Measurements from ENCODE around the gene GRIA4.
"Not testable (repeated sequence)": the region's sequence is repeated elsewhere in the genome, so short reads cannot be mapped to it uniquely, and the experiment has no call there.

Gene GRIA4

DNA sequence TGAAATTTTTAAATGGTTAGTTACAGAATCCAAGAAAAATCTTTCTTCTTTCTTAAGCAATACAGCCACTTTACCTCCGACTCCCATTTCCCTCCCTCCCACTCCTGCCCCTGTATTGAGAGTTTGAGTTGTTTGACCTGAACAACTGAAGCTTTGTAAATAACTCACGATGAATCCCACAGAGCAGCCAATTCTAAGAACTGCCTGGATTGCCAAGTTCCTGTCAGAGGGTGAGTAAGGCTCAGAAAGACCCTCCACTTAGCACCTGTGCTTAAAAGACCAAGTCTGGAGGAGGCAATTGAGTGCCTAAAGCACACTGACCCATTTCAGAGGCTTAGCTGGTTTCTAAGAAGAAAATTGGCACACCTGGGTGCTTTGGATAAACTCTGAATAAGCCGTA lies 253.7 kb downstream of the GRIA4 start:
- DNase-seq: no peak

DNA sequence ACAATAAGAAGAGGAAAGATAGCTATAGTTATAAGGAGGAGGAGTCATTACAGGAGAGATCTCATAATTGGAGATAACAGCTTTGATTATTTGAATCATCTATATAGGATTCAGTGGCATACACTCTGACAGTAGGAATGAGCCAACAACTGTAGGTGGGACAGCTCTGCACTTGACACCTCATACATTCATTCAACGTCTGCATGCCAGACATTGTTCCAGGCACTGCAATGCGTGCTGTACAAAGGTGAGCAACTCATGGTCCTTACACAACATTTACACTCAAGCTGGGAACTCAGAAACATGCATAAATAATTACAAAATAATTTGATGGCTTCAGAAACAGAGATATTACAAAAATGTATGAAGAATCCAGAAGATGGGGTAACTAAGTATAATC lies 257.9 kb downstream of the GRIA4 start:
- no peak for DNase-seq

DNA sequence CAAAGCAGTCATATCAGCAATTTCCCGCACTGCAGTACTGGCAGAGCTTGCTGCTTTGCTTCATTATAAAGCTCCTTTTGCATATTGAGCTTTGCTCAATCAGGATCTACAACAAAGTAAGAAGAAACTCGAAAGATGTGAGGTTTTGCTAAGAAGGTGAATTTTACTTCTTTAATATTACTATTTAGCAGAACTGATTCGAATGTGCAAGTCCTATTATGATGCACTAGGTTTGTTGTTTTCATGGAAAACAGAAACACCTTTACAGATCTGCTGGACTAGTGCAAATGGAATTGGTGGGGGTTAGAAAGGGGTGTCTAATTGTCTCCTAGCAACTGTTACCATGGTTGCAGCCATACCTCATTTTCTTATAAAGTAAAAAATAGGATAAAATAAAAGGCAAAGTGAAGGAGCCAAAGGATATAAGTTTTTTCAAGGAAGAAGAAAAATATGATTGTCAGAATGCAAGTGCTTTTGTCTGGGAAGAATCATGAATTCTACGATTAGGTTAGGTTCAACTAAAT lies 259.0 kb downstream of the GRIA4 start:
- no peak for DNase-seq

DNA sequence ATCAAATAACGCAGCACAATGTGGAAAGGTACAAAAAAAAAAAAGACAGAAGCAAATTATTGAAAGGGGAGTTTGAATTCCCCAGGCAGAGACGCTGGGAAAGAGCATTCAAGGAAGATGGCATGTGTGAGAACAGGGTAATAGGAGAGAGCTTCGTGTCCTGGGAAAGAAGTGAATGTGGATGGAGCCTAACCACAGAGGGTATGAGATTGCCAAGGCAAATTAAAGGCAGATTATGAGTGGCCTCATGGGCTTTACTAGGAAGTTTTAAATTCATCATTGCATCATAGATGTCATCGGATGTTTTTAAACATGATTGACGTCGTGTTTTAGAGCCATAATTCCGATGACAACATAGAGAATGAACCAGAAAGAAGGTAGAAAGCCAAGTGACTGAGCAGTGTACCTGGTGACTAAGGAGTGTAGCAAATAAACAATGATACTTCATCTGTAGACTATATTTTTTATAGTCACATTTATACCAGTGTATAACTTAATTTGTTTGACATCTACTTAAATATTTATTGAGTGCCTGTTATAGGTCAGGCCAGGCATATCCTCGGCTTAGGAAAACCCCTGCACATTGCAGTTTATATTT lies 260.7 kb downstream of the GRIA4 start:
- DNase-seq: no peak

DNA sequence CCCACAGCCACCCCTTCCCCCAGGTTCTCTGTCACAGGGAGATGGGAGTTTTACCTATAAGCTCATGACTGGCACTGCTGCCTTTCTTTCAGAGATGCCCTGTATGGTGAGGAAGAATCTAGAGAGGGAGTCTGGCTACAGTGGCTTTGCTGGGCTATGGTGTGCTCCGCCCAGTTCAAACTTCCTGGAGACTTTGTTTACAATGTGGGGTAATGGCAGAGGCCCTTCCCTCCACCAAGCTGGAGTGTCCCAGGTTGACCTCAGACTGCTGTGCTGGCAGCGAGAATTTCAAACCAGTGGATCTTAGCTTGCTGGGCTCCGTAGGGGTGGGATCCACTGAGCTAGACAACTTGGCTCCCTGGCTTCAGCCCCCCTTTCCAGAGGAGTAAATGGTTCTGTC lies 268.6 kb downstream of the GRIA4 start:
- no peak for DNase-seq

DNA sequence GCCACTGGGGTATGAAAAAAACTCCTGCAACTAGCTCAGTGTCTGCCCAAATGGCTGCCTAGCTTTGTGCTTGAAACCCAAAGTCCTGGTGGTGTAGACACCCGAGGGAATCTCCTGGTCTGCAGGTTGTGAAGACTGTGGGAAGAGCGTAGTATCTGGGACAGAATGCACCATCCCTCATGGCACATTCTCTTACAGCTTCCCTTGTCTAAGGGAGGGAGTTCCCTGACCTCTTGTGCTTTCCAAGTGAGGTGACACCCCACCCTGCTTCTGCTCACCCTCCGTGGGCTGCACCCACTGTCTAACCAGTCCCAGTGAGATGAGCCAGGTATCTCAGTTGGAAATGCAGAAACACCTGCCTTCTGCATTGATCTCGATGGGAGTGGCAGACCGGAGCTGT lies 269.1 kb downstream of the GRIA4 start:
- DNase-seq: not testable (repeated sequence)

DNA sequence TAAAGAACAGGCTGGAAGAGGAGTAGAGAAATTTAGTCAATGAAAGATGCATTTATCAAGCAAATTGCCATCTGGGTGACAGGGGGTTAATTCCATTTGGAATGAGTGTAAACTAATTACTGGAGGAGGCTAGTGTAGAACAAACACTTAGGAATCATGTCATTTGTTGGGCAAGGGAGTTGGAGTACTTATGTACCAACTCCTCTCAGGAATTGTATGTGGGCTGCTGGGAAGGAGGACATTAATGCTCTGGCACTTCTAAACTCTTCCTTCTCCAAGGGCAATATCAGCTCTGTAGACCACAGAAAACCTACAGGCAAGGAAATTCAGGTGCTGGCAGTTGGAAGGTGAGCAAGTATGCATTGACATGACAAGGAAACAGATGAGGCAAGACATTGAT lies 271.2 kb downstream of the GRIA4 start:
- DNase-seq: no peak

DNA sequence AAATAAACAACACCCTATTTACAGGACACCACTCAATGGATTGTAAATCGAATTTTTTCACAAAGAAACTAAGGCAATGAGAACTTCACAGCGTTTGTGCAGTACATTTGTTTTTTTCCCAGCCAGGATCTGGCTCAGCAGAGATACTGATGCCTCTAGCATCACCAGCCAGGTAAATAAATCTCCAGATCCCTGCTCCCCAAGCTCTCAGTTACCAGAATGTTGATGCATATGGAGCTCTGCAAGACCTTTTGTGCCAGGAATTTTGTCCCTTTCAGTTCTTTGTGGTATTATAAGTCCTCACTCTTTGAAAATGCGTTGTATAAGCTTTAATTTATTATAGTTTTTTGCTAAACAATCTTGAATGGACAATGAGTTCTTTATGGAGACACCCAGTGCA lies 274.6 kb downstream of the GRIA4 start:
- DNase-seq: no peak

DNA sequence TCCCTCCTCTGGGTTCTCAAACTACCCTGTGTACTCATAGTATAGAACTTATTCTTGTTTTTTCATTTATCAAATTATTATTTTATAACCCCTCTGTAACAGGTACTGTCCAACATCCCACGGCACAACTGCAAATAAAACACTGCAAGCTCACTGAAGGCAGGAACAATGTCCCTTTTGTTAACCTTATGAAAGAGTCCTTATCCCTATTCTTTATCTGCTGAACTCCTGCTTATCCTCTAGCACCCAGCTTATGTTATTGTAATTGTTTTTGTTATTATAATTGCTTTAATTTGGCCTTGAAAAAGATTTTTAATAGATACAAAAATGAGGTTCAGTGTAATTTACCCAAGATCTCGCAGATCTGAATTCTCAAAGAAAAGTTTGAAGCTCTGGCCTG lies 281.8 kb downstream of the GRIA4 start:
- DNase-seq: no peak

DNA sequence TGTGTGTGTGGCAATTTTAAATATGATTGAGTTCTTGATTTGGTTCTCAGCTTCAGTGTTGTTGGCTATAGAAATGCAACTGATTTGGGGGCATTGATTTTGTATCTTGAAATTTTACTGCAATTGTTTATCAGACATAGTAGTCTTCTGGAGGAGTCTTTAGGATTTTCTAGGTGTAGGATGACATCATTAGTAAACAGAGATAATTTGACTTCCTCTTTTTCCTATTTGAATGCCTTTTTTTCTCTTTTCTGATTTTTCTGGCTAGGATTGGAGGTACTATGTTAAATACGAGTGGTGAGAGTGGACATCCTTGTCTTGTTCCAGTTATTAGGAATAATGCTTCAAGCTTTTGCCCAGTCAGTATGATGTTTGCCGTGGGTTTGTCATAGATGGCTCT lies 287.3 kb downstream of the GRIA4 start:
- no peak for DNase-seq

DNA sequence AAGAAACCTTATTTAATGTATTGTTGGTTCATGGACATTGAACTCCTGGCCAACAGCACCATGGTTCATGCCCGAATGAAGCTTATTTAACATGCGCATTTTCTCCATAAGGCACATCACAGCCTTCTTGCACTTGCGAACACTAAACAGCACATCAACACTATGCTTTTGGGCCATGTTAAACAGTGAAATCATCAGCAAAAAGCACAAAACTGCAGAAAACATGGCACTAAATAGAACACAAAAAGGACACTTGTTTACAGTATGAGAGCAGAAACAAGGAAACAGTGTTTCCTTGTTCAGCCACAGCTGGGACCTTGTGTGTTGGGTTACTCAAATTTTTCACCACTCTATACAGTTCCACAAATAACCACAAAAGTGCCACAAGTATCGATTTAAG lies 289.9 kb downstream of the GRIA4 start:
- no peak for DNase-seq

DNA sequence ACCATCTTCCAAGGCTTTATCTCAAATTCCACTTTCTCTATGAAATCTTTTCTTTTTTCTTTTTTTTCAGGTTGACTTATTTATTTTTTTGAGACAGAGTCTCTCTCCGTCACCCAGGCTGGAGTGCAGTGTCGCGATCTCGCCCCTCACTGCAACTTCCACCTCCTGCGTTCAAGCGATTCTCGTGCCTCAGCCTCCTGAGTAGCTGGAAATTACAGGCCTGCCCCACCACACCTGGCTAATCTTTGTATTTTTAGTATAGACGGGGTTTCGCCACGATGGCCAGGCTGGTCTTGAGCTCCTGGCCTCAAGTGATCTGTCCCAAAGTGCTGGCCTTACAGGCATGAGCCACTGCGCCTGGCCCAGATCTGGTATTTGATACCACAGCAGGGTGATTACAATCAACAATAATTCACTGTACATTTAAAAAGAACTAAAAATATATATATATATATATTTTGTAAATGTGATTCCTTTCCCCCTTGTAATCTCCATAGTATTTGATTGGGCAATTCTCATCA lies 290.7 kb downstream of the GRIA4 start:
- no peak for DNase-seq

DNA sequence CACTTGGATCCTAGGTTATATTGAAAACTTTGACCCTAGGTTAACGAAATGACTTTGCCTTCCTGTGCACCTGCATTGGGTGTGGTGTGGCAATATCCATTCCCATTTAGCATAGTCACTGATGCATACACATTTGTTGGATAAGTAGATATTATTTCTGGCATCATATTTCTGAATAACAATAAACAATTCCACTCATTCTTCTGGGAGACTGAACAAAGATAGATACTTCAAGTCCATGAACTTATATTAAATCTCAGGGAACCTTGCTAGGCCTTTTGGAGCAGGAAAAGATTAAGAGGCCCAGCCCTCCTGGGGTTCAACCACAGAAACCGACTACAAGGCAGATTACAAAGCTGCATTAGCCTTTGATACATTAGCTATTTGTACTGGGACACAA lies 293.2 kb downstream of the GRIA4 start:
- no peak for DNase-seq

DNA sequence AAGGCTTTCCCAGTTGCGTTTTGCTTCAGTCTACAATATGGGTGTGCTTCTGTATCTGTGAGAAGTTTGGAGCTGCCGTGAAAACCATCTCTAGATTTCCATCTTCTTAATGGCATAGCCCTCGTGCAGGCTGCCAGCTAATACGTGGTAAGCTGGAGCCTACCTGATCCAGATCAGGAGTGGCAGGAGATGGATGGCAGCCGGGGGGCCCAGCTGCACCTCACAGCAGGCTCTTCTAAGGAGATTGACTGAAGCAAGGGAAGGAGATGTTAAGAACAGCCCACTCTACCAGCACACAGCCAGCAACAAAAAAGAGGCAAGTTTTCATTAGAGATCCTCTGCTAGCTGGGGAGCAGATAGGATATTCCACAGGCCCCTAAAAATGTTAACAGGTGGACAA lies 296.6 kb downstream of the GRIA4 start:
- no peak for DNase-seq

DNA sequence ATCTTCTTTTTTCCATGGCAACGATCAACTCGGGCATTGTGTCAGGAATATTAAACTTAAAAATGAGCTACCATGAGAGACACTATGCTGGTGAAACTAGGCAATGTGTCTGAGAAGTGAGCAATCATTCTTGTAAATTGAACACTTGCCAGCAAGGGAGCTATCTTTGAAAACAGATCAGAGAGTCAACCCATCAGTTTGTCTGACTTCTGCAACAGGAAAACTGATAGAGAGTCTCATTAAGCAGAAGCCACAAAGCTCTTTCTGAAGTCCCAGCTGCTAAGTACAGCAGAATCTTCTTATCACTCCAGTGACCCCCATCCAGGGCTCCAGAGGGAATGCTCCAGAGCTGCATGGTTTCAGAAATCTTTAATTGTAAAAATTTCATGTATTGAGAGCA lies 297.4 kb downstream of the GRIA4 start:
- DNase-seq: no peak

DNA sequence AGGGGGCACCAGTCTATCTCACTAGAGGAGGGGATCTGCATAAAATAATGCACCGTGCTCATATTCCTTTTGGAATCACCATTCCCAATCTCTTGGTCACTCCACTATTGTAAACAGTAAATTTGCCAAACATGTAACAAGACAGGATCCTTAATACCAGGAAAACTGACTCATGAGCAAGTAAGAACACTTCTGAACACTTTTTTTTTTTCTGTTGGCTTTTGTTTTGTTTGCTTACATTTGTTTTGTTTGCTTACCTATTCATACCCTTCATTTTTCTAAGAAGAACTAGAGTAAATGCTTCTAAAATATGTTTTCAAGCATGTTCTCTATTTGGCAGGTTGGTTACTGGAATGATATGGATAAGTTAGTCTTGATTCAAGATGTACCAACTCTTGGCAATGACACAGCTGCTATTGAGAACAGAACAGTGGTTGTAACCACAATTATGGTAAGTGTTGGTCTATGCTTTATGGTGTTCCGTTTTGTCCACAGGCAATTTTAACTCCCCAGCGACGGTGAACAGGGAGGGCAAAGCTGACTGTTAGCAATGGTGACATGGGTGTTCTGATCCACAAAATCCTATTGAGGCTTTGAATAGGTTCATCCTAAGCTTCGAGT lies 300.3 kb downstream of the GRIA4 start:
- no peak for DNase-seq

DNA sequence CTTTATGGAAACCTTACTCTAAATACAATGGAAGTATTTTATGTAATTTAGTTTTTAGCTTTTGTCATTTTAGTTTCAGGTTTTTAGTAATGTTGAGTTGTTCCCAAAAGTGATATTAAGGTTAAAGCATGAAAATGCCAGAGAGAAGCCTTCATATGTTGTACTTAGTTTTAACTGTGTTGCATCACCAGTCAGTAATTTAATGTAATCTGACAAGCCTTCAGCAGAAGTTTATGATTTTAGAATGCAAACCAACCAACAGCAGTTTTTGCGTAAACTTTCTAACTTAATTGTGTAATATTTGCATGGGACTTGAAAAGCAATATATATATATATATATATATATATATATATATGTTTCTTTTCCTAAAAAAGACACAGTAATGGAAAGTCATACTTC lies 301.6 kb downstream of the GRIA4 start:
- no peak for DNase-seq

DNA sequence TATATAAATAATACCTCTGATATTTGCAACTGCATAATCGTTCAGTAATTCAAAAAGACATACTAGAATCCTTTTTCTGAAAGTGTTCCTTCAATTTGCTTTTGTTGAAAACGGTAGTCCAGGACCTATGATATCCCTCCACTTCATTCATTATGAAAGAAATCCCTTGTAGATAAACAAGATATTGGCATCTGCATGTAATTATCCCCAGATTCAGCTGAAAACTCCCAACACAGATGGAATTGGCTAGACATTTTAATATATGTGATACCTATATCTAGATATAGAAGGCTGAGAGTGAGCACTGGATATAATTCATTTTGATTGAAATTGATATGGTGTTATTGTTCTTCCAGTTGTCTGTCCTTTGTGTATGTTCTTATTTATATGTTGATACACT lies 302.8 kb downstream of the GRIA4 start:
- no peak for DNase-seq

DNA sequence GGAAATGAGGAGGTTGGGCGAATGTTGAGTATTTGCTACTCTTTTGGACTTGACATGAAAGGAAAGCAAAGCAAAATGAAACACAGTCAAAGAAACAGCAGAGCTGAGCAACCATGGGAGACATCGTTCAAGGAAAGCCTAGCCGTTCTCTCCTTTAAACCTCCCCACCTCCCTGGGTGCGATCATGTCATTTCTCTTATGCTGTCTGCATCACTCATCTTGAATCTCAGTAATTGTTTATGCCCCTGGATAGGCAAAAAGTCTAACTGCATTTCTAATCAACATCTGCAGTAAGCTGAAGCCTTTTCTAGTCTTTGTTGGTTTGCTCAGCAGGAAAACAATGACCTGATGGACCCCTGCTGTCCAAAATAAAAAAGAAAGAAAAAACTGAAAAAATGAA lies 305.1 kb downstream of the GRIA4 start:
- no peak for DNase-seq

DNA sequence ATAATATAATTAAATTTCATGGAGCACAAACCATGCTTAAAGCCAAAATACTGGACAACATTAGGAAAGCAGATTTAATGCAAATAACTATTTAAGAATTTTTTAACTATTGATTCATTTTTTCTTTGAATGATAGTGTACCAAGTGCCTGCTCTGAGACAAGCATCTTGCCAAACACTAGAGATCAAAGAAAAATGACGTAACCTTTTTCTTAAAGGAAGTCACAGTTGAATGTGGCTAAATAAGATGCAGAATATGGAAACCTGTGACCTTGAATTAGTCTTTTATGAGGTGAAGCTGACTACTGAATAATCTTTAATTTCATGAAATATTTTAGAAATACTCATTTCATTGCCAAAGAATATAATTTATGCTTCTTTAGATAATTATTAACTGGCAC lies 308.2 kb downstream of the GRIA4 start:
- DNase-seq: no peak

DNA sequence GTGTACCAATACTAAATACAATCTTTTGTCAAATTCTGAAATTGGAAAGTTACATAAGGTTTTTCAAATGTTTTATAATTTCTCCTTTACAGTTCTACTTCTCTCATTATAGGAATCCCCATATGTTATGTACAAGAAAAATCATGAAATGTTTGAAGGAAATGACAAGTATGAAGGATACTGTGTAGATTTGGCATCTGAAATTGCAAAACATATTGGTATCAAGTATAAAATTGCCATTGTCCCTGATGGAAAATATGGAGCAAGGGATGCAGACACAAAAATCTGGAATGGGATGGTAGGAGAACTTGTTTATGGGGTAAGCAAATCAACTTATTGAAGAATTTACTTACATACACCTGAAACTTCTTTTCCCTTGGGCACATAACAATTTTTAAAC lies 308.7 kb downstream of the GRIA4 start:
- no peak for DNase-seq

DNA sequence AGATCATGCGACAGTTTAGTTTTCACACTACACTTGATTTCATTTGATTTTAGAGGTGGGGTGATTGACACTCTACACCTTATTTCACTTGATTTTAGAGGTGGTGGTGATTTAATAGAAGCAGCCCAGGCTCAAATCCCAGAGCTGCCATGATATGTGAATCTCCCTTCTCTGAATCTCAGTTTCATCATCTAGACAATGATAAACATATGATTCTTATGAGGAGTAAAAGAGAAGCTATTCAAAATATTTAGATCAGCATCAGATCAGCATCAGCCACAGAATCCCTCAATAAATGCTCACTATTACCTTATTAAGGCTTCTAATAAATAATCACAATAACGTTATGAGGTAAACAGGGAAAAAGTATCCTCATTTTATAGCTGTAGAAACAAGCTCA lies 313.4 kb downstream of the GRIA4 start:
- no peak for DNase-seq

DNA sequence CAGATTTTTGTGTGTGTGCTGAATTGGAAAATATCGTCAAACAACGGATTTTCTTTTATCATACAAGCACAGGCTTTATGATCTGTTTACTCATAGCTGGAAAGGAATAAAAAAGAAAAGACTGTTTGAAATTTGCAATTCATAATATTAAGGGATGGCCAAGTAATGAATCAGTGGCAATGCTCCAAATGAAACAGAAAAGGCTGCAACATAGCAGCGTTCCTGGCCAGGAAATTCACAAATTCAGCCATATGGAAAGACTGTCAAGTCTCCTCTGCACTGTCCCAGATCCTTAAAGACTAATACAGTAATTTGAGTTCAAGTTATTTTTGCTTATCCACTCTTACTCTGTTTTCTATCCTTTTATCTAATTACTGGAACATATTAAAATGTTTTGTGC lies 313.9 kb downstream of the GRIA4 start:
- no peak for DNase-seq

DNA sequence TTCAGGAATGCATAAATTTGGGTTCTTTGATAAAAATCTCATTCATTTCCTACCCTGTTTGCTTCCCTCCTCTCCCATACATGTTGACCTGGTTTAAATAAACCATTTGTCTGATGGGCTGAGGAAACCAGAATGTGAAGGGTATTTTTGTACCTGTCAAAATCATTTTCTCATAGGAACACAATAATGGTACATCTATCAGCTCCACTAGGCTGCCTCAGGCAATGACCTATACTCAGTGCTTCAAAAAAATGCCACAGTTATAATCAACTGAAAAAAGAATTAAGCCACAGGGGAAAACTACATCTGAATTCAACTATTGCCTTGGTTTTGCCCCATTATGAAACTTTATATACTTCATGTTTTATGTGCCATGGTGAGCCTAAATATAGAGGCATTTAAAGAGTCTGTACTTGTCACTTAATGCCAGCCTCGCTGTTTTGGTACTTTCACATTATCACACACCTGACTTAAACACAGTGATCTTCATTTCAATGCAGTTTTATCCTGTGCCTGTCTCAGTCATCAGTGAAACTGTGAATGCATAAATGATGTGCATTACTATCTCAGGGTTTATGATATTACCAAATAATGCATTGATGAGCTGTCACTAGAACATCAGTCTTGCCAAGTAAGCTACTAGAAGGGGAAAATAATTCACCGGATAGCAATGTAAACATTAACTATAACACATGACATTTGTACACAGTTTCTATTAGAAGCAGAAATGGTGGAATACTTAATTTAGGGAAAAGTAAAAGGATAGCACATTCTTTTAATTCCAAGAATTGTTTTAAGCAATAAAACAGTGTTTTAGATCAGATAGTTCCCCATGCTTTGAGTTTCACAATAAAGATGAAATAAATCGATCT lies 319.4 kb downstream of the GRIA4 start:
- DNase-seq: no peak

Data from GOT3 (cell line).